Measurements from ENCODE around the gene DKK3. TPM values are rescaled to one million over a fixed set of nuclear protein-coding genes. Genes with fewer than 3 reads are reported as not detected.

DKK3 gene
- total RNA-seq, 1 donor from 2014 or later = 270 TPM

GRCh38 chr11:12031856-12032544, 23.6 kb upstream of the DKK3 start:
- no peak for DNase-seq (ENCODE audit: low read depth)

GRCh38 chr11:12029738-12030363, 21.4 kb upstream of the DKK3 start:
- DNase-seq (ENCODE audit: low read depth) = peak; percentile 38

GRCh38 chr11:12029119-12029518, 20.7 kb upstream of the DKK3 start:
- no peak for DNase-seq (ENCODE audit: low read depth)

- DNase-seq (ENCODE audit: low read depth) = no peak
Observed at GRCh38 chr11:12028303-12028702, 19.9 kb upstream of the DKK3 start.

GRCh38 chr11:12026331-12027211, 18.1 kb upstream of the DKK3 start:
- no peak for DNase-seq (ENCODE audit: low read depth)

- no peak for DNase-seq (ENCODE audit: low read depth)
Observed at GRCh38 chr11:12024254-12024926, 16.0 kb upstream of the DKK3 start.

DNA sequence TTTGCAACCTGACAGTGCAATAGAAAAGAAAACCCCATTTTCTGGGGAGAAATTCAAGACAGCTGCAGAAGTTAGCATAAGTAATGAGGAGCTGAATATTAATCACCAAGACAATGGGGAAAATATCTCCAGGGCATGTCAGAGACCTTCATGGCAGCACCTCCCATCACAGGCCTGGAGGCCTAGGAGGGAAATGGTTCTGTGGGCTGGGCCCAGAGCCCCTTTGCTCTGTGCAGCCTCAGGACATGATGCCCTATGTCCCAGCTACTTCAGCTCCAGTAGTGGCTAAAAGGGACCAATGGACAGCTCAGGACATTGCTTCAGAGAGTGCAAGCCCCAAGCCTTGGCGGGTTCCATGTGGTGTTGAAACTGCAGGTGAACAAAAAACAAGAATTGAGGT, 14.6 kb upstream of the DKK3 start:
- DNase-seq (ENCODE audit: low read depth) = no peak

- no peak for DNase-seq (ENCODE audit: low read depth)
Observed at GRCh38 chr11:12020546-12020945, 12.1 kb upstream of the DKK3 start.

DNA sequence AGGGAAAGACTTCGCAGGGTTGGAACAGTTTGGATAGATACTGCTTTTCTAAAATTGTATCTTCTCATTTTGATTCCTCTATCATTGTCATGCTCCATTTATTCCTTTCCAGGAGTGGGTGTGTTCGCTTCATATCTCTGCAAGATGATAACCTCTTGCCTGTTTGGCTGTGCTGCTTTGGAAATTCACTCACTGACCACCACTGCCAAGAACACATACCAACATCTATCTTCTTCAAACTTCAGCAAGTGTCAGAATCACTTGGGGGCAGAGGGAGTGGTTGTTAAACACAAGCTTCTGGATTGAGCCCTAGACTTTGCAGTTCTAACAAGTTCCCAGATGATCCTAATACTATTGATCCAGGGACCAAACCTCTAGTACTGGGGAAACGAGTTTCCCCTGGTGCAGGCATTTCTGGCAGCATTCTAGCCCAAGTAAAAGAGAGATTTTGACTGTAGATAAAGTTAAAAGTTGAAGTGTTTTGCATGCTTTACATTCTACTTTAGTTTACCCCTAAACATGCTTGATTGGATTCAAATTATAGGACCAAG, 11.5 kb upstream of the DKK3 start:
- peak; percentile 10 for DNase-seq (ENCODE audit: low read depth)

DNA sequence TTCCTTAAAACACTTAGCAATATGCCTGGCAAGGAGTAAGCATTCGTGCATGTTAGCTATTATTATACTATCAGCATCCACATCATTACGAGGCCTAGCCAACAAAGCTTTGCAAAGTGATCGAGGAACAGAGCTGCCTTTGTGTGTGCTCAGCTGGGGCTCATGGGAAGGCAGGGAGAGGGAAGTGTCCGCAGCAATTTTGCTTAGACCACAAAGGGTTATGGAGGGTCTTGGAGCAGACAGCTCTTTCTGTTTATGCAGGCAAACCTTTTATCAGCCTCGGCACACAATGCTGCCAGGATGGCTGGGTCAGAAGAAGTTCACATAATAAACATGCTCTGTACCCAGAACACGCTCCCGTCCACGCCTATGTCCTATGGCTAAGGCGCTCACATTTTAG, 10.9 kb upstream of the DKK3 start:
- no peak for DNase-seq (ENCODE audit: low read depth)

DNA sequence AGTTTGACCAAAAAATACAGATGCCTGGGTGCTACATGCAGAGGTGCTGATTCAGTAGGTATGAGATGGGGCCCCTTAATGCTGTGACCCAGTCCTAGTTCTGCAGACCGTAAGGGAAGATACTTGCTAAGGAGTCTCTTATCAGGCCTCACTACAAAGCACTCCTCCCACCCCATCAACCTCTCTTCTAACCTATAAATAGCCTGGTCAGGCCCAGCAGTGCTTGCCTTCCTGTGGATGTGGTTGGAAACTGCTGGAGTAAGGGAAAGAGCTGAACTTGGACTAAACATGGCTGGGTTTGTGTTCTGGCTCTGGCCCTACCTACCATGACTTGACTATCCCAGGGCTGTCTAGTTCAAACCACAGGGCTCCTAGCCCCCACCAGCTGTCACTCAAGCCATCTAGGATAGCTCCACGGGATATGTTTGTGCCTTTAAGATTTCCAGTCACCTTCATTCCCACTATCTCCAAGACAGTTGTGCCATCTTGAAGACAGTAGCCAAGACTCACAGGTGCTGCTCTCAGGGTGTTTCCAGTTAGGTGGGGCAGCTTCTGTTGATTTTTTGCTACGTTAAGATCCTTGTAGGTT, 9.5 kb upstream of the DKK3 start:
- peak; percentile 81 for DNase-seq (ENCODE audit: low read depth)

DNA sequence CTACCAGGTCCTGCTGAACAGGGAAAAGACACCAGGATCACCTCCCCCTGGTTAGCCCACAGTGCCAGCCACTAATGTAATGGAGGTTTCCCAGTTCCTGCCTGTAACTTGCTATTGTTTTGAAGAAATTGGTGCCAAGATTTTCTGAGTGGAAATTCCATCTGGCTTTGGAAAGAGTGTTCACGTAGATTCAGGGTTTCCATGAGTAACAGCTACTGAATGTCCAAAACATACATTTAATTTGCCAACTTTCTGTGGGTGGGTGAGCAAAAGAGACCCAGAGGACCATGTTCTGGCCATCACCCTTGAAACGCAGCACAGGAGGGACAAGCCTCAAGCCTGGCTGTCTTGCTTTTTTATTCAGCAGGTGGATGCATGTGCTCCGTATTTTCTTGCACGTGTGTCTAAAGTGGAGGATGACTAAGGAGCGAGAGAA, 8.8 kb upstream of the DKK3 start:
- DNase-seq (ENCODE audit: low read depth) = peak; percentile 47

DNA sequence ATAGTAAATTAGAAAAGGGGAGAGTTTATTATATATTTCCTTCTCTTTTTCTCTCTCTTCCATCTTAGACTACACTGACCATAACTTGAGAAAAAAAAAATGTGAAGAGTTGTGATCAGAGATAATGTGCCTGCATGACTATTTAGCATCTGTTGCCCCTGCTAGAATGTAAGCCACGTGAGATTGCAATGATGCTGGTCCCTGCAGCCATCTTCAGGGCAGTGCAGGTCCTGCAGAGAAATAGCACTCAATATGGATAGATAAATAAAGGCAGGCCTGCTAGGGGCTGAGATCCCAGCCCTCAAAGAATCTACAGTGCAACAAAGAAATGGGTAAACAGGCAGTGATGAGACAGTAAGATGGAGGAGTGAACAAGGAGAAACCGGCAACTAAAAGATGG, 7.8 kb upstream of the DKK3 start:
- no peak for DNase-seq (ENCODE audit: low read depth)

DNA sequence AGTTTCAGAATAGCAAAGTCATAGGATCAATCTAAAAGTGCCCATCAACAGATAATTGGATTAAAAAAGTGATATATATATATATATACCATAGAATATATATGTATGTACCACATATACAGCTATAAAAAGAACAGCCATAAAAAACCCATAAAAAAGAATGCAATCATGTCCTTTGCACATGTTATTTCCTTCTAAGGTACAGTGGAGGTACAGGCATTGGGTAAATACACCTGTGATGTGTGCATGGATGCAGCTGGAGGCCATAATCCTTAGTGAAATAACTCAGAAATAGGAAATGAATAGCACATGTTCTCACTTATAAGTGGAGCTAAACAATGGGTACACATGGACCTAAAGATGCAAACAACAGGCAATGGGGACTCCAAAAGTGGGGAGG, 7.1 kb upstream of the DKK3 start:
- no peak for DNase-seq (ENCODE audit: low read depth)

DNA sequence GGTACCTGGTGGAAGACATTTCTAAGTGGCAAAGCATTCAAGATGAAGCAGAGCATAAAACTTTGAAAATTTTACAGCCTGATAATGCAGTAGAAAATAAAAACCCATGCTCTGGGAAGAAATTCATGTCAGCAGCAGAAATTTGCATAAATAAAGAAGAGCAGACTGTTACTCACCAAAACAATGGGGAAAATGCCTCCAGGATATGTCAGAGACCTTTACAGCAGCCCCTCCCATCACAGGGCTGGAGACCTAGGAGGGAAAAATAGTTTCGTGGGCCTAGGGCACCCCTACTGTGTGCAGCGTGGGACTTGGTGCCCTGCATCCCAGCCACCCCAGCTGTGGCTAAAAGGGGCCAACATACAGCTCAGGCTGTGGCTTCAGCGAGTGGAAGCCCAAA, 5.4 kb upstream of the DKK3 start:
- DNase-seq (ENCODE audit: low read depth) = no peak

- no peak for DNase-seq (ENCODE audit: low read depth)
Observed at GRCh38 chr11:12009617-12010321, 1.3 kb upstream of the DKK3 start.

DNA sequence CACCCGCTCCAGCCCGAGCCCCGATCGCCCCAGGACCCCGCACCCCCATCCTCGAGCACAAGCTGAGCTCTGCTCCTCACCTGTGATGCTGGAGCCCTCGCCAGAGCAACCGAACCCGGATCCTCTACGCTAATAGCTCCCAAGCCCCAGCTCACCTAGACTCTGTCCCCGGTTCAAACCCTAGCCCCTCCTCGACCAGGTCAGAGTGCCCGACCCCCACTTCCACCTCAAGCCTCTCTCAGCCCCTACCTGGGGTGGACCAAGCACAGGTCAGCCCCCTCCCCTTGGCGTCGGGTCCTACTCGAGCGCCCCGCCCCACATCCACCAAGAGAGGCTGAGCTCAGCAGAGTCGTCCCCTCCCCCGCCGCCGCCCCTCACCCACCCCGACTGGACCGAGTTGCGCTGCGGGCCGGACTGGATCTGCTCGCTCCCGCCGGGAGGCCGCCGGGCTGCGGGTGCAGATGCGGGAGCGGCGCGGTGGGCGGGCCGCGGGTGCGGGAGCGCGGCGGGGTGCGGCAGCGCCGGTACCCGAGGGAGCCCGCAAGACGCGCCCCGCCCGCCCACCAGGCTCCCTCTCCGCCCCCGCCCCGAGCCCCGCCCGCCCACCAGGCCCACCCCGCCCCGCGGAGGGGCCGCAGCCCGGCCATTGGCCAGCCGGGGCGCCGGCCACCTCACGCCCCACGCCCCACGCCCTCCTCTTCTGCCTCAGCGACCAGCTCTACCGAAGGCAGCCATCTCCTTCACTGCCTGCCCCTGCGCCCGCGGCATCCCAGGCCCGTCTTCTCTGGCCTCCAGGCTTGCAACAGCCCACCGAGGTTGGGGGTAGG, 577 bp upstream of the DKK3 start:
- peak; percentile 64 for DNase-seq (ENCODE audit: low read depth)

DNA sequence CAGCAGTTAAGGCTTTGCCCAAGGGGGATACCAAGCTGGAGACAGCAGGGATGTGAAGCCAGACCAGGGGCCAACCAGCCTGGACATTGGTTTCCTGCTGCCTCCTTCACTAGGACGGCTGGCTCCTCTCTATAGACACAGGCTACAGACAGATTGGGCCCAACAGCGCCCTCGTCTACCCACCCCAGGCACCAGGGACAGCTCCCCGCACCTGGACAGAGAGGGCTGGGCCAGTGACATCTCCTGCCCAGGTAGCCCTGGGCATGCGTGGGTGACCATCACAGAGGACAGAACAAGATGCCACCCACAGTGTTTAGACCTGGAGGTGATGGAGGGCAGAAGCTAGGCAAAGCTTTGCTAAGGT, 1.2 kb downstream of the DKK3 start:
- DNase-seq (ENCODE audit: low read depth) = no peak

DNA sequence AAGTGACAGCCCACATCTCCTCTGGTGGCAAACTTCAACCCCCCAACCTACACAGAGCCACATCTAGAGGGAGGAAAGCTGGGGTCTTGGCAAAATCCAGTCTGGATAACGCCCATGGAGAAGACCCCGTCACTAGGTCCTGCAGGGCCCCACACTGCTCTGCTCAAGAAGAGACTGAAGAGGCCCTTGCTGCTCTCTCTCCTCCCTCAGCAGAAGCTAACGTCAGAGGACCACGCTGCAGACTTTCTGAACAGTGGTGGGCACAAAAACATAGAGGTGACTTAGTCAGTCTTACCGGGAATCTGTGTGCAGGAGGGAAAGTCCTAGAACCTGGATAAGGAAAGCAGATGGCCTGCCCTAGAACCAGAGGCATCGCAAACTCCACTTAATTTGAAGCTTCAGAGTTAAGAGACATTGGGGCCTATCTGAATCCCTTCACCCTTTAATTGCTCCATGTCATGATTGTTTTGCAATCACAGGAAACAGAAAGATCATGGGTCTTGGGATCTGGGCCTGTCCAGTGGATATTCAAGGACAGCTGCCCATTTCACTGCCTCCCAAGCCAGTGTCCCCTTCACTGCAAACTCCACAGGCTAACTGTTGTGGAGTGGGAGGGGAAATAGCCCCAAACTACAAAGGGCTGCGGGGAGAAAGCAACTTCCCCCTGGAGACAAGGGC, 1.7 kb downstream of the DKK3 start:
- DNase-seq (ENCODE audit: low read depth) = no peak
